Activated B cell treated with CpG ODN at 0.5 μM for 24 hours (primary cell): ENCODE results near the gene CYP4F2. TPM values are rescaled to one million over a fixed set of nuclear protein-coding genes. Genes with fewer than 3 reads are reported as not detected.

Experiments
- ATAC-seq: fragments of 200-7000 bp; cut with Tn5 transposase; one replicate; pipeline ENCODE4 v1.10.0; 2021; ENCODE audit warnings: low read depth, mild to moderate bottlenecking, moderate library complexity
- CTCF ChIA-PET: fragments of 350-600 bp; sonication (Branson Sonifier 250); formaldehyde crosslinking; loops from one replicate; lab custom pipeline; 2021; ENCODE audit warnings: antibody characterized with exemption; lab: Charles Lee
- POLR2A ChIA-PET: fragments of 350-600 bp; sonication (Branson Sonifier 250); formaldehyde crosslinking; loops from one replicate; lab custom pipeline; 2021; ENCODE audit warnings: antibody characterized with exemption; lab: Charles Lee
- DNase-seq: peaks from one replicate; pipeline ENCODE4 v3.0.0; 2022
- H3K27ac Mint-ChIP-seq: one replicate; pipeline ENCODE4 v1.8.0; 2020; ENCODE audit warnings: mixed read lengths
- H3K27me3 Mint-ChIP-seq: one replicate; pipeline ENCODE4 v1.8.0; 2021; ENCODE audit warnings: mixed read lengths
- H3K36me3 Mint-ChIP-seq: one replicate; pipeline ENCODE4 v1.8.0; 2021; ENCODE audit warnings: low read depth, mixed read lengths
- H3K4me1 Mint-ChIP-seq: one replicate; pipeline ENCODE4 v1.8.0; 2021; ENCODE audit warnings: mixed read lengths
- H3K4me3 Mint-ChIP-seq: one replicate; pipeline ENCODE4 v1.8.0; 2020; ENCODE audit warnings: mild to moderate bottlenecking, mixed read lengths
- H3K9me3 Mint-ChIP-seq: one replicate; pipeline ENCODE4 v1.8.0; 2020; ENCODE audit warnings: mixed read lengths
- intact Hi-C: fragments of 100-400 bp; cut with micrococcal nuclease; formaldehyde crosslinking; loops from one replicate; pipeline ENCODE4 v1.15.1; 2024
- total RNA-seq: library from RNA; stranded (reverse); gene quantifications from 2 replicates; pipeline ENCODE4 v1.2.3, GENCODE V29; 2022
- TF ChIP-seq, protein P1 (sequence below): fragments of 200-600 bp; IDR thresholded peaks from one replicate; pipeline ENCODE4 v1.8.0; 2022; ENCODE audit warnings: antibody characterized with exemption, mild to moderate bottlenecking

Gene CYP4F2, protein sequence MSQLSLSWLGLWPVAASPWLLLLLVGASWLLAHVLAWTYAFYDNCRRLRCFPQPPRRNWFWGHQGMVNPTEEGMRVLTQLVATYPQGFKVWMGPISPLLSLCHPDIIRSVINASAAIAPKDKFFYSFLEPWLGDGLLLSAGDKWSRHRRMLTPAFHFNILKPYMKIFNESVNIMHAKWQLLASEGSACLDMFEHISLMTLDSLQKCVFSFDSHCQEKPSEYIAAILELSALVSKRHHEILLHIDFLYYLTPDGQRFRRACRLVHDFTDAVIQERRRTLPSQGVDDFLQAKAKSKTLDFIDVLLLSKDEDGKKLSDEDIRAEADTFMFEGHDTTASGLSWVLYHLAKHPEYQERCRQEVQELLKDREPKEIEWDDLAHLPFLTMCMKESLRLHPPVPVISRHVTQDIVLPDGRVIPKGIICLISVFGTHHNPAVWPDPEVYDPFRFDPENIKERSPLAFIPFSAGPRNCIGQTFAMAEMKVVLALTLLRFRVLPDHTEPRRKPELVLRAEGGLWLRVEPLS
- total RNA-seq: not detected in 2 replicates

DNA sequence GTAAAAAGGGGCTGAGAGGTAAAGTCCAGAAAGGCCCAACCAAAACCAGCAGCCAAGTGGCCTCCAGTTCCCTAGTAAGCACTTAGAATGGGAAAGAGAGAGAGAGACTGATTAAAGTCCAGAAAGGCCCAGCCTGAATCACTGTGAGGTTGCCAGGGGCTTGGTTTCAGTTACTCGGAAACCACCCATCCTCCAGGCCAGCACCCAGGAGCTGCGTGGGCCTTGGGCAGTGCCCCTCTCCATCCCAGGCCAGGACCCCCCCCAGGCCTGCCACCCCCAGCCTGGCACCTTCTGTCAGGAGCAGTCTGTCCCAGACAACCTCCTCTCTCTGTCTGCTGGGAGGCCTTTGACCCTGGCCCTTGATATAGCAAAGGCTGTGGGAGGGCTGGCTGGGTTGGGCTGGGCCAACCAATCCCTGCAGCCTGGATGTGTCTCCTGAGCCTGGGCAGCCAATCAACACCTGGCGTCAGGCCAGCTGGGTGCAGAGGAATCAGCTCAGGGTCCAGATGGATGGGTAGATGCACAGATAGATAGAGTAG lies at the start of gene CYP4F2:
Gene CYP4F2 (minus strand): TSS at position 337 of the 539 bp plus-strand sequence. CDS start 463 bp downstream, outside the sequence.
- Mint-ChIP-seq H3K9me3 (no peaks in the 10 kb centered on the region), H3K27me3 (peaks cover 28% of the 10 kb centered on the region)

DNA sequence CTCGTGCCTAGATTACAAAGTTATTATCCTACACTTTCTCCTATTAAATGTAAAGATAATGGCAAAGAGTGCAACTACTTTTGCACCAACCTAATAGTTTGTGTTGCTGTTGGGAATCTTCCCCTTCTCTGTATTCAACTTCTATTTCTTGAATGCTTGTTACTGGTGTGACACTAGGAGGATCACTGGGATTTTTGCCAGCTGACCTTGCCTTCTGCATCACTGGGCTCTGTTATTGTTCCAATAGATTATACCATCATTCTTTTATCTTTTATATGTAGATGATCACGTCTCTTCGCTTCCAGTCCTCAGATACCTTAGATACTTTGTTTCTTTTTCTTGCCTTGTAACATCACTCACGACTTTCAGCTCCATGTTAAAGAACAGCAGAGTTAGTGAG lies 47.4 kb upstream of the CYP4F2 start:
- intact Hi-C loops: no loop called here
- Mint-ChIP-seq H3K9me3 (peaks cover 20% of the 10 kb centered on the region), H3K27me3 (peaks cover 35% of the 10 kb centered on the region), H3K27ac (no peak overlapping the region), H3K4me1 (no peaks in the 10 kb centered on the region), H3K4me3 (no peak overlapping the region), H3K36me3 (peaks cover 4% of the 10 kb centered on the region)
- POLR2A ChIA-PET: no interaction called here
- CTCF ChIA-PET: no interaction called here
- ATAC-seq (no peak), DNase-seq (no peak)
- TF ChIP-seq, protein P1, sequence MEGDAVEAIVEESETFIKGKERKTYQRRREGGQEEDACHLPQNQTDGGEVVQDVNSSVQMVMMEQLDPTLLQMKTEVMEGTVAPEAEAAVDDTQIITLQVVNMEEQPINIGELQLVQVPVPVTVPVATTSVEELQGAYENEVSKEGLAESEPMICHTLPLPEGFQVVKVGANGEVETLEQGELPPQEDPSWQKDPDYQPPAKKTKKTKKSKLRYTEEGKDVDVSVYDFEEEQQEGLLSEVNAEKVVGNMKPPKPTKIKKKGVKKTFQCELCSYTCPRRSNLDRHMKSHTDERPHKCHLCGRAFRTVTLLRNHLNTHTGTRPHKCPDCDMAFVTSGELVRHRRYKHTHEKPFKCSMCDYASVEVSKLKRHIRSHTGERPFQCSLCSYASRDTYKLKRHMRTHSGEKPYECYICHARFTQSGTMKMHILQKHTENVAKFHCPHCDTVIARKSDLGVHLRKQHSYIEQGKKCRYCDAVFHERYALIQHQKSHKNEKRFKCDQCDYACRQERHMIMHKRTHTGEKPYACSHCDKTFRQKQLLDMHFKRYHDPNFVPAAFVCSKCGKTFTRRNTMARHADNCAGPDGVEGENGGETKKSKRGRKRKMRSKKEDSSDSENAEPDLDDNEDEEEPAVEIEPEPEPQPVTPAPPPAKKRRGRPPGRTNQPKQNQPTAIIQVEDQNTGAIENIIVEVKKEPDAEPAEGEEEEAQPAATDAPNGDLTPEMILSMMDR: no peak

More for the DNA sequence above, at the start of gene CYP4F2:
- ChIA-PET POLR2A (no interaction called here), CTCF (no interaction called here)
- intact Hi-C loops: no loop called here
- ATAC-seq: no peak
- no peak for DNase-seq
- H3K4me3 Mint-ChIP-seq: no peak within 1 kb of the TSS
- no peaks in the 10 kb centered on the region for H3K36me3 Mint-ChIP-seq
- no peak within 1 kb of the TSS for H3K27ac Mint-ChIP-seq
- TF ChIP-seq, protein P1: no peak
- peaks cover 4% of the 10 kb centered on the region for H3K4me1 Mint-ChIP-seq

DNA sequence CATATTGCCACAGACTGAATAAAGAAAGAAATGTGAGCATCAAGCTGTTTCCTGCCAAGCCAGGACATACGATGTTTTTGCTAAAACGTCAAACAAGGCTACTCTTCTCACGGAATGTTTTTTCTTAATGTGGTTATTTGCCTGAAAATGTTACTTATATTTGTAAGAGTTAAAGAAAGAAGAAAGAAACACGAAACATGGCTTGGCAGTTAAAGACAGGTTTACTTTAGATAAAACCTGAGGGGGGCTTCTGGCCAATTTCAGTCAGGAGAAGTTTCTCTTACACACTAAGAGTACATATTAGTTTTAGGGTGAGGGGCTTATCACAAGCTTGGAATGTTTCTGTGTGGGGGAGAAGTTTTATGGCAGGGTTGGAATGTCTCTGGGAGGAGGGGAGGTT lies 46.5 kb upstream of the CYP4F2 start:
- ChIA-PET CTCF (no interaction called here), POLR2A (no interaction called here)
- TF ChIP-seq, protein P1: no peak
- no peak overlapping the region for H3K4me3 Mint-ChIP-seq
- DNase-seq: no peak
- no peaks in the 10 kb centered on the region for H3K4me1 Mint-ChIP-seq
- no peak for ATAC-seq
- intact Hi-C loops: no loop called here
- no peak overlapping the region for H3K27ac Mint-ChIP-seq
- peaks cover 38% of the 10 kb centered on the region for H3K27me3 Mint-ChIP-seq
- peaks cover 4% of the 10 kb centered on the region for H3K36me3 Mint-ChIP-seq
- H3K9me3 Mint-ChIP-seq: peaks cover 13% of the 10 kb centered on the region

DNA sequence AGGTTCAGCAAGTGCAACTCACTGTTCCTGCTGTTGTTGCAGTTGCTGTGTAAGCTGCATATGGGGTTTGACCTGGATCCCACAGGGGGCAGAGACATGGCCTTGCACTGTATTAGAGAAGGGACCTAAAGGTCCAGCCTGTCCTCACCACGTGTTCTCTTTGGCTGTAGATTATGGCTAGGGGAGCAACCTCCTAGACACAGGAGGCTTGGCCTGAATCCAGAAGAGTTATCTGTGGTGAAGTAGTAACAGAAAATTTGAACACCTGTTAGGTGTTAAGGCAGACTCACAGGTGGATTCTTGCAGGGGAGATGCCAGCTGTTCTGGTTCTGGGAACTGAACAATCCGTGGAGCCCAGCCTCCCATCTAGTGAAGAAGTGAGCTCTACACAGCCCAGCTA lies 39.9 kb upstream of the CYP4F2 start:
- Mint-ChIP-seq H3K4me3 (no peak overlapping the region), H3K9me3 (no peaks in the 10 kb centered on the region), H3K4me1 (peaks cover 9% of the 10 kb centered on the region), H3K36me3 (no peaks in the 10 kb centered on the region), H3K27me3 (peaks cover 18% of the 10 kb centered on the region), H3K27ac (no peak overlapping the region)
- POLR2A ChIA-PET: no interaction called here
- CTCF ChIA-PET: no interaction called here
- TF ChIP-seq, protein P1: no peak
- ATAC-seq (no peak), DNase-seq (no peak)
- intact Hi-C loops: no loop called here

DNA sequence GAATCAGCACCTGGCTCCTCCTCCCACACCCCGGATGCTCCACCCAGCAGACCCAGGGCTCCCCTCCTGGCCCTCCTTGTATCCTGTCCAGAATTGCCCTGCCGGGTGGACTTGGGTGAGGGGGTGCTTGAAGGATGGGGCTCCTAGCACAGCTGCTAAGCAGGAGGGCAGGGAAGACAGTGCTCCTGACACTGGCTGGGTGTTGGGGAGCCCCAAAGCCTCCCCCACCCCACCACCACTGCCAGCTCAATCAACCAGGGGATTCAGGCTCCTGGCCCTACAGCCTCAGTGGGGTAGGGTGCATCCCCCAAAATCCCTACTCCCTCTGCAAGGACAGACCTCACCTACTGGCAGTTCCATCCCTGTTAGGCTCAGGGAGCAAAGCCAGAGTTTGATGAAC lies 39.1 kb upstream of the CYP4F2 start:
- Mint-ChIP-seq H3K36me3 (no peaks in the 10 kb centered on the region), H3K4me3 (no peak overlapping the region), H3K27me3 (peaks cover 14% of the 10 kb centered on the region), H3K9me3 (no peaks in the 10 kb centered on the region), H3K27ac (no peak overlapping the region), H3K4me1 (peaks cover 9% of the 10 kb centered on the region)
- CTCF ChIA-PET: no interaction called here
- DNase-seq: no peak
- TF ChIP-seq, protein P1: no peak
- ATAC-seq: no peak
- POLR2A ChIA-PET: no interaction called here
- intact Hi-C loops: no loop called here
